Measurements from ENCODE around the gene NCBP3.

DNA sequence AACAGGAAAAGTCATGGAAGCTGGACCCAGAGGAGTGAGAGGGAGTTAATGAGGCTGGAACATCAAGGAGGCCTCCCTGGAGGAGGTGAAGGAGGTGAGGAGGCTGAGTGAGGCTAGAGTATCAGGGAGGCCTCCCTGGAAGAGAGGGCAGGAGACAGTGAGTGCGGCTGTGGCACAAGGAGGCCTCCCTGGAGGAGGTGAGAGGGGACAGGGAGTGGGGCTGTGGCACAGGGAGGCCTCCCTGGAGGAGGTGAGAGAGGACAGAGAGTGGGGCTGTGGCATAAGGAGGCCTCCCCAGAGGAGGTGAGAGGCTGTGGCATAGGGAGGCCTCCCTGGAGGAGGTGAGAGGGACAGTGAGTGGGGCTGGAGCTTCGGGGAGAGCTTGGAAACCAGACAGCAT lies 41.3 kb upstream of the NCBP3 start:
- TF ChIP-seq, protein P1, sequence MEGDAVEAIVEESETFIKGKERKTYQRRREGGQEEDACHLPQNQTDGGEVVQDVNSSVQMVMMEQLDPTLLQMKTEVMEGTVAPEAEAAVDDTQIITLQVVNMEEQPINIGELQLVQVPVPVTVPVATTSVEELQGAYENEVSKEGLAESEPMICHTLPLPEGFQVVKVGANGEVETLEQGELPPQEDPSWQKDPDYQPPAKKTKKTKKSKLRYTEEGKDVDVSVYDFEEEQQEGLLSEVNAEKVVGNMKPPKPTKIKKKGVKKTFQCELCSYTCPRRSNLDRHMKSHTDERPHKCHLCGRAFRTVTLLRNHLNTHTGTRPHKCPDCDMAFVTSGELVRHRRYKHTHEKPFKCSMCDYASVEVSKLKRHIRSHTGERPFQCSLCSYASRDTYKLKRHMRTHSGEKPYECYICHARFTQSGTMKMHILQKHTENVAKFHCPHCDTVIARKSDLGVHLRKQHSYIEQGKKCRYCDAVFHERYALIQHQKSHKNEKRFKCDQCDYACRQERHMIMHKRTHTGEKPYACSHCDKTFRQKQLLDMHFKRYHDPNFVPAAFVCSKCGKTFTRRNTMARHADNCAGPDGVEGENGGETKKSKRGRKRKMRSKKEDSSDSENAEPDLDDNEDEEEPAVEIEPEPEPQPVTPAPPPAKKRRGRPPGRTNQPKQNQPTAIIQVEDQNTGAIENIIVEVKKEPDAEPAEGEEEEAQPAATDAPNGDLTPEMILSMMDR (IDR thresholded peaks at IDR 0.05) = no peak
- no peak for TF ChIP-seq ZFX (IDR thresholded peaks at IDR 0.05; ENCODE audit: borderline replicate concordance)

Measured in 22Rv1 (cell line).